VCaP (cell line): ENCODE data around the gene SYNPR.

Source experiments
- H3K27ac ChIP-seq: fragments of 450-650 bp; 2 replicates; pipeline ENCODE4 v1.5.1; 2017
- TF ChIP-seq, protein P1 (sequence below): fragments of 450-650 bp; conservative IDR thresholded peaks from 2 replicates; pipeline ENCODE4 v1.5.1; 2017; ENCODE audit warnings: mild to moderate bottlenecking, moderate library complexity

The SYNPR gene

DNA sequence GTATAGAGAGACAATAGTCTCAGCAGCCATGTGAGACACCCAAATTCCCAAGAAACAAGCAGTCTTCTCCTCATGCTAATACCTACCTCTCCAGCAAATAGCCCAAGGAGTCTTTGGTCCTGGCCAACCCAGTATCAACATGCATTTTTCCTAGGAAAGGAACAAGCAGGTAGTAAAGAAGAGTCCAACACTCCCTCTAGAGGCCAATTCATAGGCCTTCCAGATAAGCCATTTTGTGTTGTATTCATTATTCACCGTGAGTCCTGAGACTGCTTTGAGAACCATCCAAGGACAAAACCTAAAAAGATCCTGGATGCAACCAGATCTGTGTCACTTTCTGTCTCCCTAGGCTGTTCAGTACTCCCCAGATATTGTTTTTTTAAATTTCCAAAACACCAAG, 310.8 kb downstream of the SYNPR start:
- TF ChIP-seq, protein P1, sequence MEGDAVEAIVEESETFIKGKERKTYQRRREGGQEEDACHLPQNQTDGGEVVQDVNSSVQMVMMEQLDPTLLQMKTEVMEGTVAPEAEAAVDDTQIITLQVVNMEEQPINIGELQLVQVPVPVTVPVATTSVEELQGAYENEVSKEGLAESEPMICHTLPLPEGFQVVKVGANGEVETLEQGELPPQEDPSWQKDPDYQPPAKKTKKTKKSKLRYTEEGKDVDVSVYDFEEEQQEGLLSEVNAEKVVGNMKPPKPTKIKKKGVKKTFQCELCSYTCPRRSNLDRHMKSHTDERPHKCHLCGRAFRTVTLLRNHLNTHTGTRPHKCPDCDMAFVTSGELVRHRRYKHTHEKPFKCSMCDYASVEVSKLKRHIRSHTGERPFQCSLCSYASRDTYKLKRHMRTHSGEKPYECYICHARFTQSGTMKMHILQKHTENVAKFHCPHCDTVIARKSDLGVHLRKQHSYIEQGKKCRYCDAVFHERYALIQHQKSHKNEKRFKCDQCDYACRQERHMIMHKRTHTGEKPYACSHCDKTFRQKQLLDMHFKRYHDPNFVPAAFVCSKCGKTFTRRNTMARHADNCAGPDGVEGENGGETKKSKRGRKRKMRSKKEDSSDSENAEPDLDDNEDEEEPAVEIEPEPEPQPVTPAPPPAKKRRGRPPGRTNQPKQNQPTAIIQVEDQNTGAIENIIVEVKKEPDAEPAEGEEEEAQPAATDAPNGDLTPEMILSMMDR: no peak
- no peak overlapping the region for H3K27ac ChIP-seq

DNA sequence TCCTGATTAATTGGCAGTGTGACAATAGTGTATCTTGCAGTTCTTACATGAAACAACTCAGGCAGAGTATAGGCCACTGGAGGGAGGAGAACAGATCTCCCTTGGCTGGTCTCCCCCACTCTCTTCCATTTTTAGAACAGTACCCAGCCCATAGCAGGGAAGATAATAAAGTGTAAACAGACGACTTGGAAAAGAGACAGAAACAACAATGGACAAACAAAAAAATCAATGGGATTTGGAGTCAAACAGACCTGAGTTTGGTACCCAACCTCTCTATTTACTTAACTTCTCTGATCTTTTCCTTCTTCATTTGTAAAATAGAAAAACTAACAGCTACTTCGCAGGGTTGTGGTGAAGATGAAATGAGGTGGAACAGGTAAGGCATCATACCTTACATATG, 315.7 kb downstream of the SYNPR start:
- TF ChIP-seq, protein P1: no peak

GRCh38 chr3:63595221-63595620, 317.1 kb downstream of the SYNPR start:
- no peak overlapping the region for H3K27ac ChIP-seq
- TF ChIP-seq, protein P1: no peak

More for the DNA sequence above, 315.7 kb downstream of the SYNPR start:
- H3K27ac ChIP-seq: no peak overlapping the region

- TF ChIP-seq, protein P1: no peak
- no peak overlapping the region for H3K27ac ChIP-seq
Observed at GRCh38 chr3:63597019-63597418, 318.9 kb downstream of the SYNPR start.

GRCh38 chr3:63607716-63608115, 329.6 kb downstream of the SYNPR start:
- TF ChIP-seq, protein P1: no peak
- no peak overlapping the region for H3K27ac ChIP-seq

GRCh38 chr3:63609408-63609807, 331.3 kb downstream of the SYNPR start:
- TF ChIP-seq, protein P1: no peak
- H3K27ac ChIP-seq: no peak overlapping the region

DNA sequence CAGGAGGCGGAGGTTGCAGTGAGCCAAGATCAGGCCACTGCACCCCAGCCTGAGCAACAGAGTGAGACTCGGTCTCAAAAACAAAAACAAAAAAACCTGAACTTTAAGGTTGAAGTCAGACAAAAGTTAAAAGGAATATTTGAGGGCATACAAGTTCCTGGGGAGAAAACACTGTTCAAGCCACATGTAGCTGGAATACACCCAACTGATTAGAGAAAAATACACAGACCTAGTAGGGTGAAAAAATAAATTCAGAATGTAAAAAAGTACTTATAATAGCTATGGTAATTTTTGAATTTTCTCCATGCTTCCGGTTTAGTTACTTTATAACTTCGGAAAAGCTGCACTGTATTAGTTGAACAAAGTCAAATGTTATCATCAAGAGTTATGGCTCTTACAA, 331.7 kb downstream of the SYNPR start:
- H3K27ac ChIP-seq: no peak overlapping the region
- TF ChIP-seq, protein P1: no peak

GRCh38 chr3:63611382-63611781, 333.3 kb downstream of the SYNPR start:
- no peak overlapping the region for H3K27ac ChIP-seq
- TF ChIP-seq, protein P1: no peak
